HUES48 (cell line): ENCODE data around the gene ABL1.
"Not testable (repeated sequence)": the region's sequence is repeated elsewhere in the genome, so short reads cannot be mapped to it uniquely, and the experiment has no call there.

Source experiments
- H3K27ac ChIP-seq: one replicate; pipeline ENCODE4 v1.7.0; 2013; ENCODE audit warnings: low read depth, low read length, inconsistent platforms
- H3K27me3 ChIP-seq: 2 replicates; pipeline ENCODE4 v1.6.1; 2013; ENCODE audit warnings: mild to moderate bottlenecking, low read length; ENCODE audit not compliant: control insufficient read depth, insufficient read depth
- H3K36me3 ChIP-seq: 2 replicates; pipeline ENCODE4 v1.6.1; 2013; ENCODE audit warnings: low read length; ENCODE audit not compliant: control insufficient read depth, insufficient read depth
- H3K4me1 ChIP-seq: 2 replicates; pipeline ENCODE4 v1.6.1; 2013; ENCODE audit warnings: mild to moderate bottlenecking, low read length; ENCODE audit not compliant: control insufficient read depth, insufficient read depth
- H3K4me3 ChIP-seq: 2 replicates; pipeline ENCODE4 v1.5.1; 2013; ENCODE audit warnings: mild to moderate bottlenecking, low read depth, low read length
- H3K9ac ChIP-seq: 2 replicates; pipeline ENCODE4 v1.6.1; 2013; ENCODE audit warnings: mild to moderate bottlenecking, low read depth, low read length, moderate library complexity
- H3K9me3 ChIP-seq: 2 replicates; pipeline ENCODE4 v1.6.1; 2013; ENCODE audit warnings: low read length; ENCODE audit not compliant: control insufficient read depth, insufficient read depth

Gene ABL1

DNA sequence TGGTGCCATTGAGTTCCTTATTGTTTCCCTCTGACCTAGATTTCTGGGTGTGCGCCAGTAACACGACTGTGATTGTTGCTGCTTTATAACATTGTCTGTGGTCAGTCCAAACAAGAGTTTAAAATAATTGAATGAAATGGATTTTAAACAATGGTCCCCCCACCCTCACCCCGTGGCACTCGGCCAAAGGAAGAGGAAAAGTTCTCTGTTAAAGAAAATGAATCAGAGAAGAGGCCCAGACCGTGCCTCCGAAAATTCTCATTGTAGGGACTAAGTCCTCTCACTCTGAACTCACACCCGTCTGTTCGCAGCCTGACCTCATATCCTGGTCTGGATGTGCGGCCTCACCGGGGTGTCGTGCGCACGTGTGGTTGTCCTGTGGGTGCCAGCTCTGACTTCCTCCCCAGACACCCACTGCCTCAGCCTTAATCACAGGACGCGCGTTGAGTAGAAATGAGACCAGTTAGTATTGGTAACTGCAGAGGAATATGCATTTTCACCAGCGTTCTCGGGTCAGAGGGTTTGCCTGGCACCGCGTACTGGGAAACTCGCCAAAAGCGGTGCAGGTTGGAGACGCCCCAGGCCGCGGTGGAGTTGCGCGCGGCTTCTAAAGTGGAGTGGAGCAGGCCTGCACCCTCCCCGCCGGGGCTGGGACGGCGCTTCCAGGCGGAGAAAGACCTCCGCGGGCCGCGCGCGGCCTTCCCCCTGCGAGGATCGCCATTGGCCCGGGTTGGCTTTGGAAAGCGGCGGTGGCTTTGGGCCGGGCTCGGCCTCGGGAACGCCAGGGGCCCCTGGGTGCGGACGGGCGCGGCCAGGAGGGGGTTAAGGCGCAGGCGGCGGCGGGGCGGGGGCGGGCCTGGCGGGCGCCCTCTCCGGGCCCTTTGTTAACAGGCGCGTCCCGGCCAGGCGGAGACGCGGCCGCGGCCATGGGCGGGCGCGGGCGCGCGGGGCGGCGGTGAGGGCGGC, at the start of gene ABL1:
Gene ABL1 (plus strand): TSS at position 884 of the 966 bp plus-strand sequence. CDS start 193 bp downstream, outside the sequence.
- Histone ChIP-seq H3K4me3 (peak within 1 kb of the TSS; percentile 95), H3K36me3 (no peaks in the 10 kb centered on the region), H3K27ac (peak within 1 kb of the TSS; percentile 90), H3K9me3 (no peaks in the 10 kb centered on the region), H3K9ac (peak within 1 kb of the TSS; percentile 90), H3K27me3 (no peaks in the 10 kb centered on the region), H3K4me1 (peaks cover 42% of the 10 kb centered on the region)

DNA sequence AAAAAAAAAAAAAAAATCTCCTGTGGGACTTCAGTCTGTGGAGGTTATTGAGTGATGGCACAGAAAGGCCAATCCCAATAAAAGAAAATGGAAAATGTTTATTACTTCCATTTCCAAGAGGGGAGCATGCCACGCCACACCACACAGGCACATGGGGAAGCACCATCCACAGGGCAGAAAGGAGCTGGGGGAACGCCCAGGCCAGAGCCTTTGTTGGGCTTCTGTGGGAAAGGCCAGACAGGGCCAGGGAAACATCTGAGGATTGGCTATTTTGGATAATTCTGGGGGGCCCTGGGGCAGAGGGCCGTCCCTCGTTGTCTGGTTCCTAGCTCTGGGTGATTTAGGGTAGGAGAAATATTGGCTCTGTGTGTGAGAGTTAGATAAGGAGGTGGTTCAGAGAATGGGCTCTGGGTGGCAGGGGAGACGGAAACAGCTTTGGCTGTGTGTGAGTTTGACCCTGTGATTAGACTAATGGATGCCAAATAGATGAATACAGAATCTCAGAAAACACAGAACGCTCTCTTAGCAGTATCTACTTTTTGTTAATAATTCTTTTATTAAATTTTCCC, 49.0 kb upstream of the ABL1 start:
- H3K9me3 ChIP-seq, result peaks cover 8% of the 10 kb centered on the region; the same call in 1 of the 2 replicates
- H3K36me3 ChIP-seq, result no peaks in the 10 kb centered on the region
- peaks cover 4% of the 10 kb centered on the region; the same call in 1 of the 2 replicates for H3K4me1 ChIP-seq
- H3K27me3 ChIP-seq, result no peaks in the 10 kb centered on the region
- no peak overlapping the region for H3K9ac ChIP-seq
- no peak overlapping the region for H3K4me3 ChIP-seq
- H3K27ac ChIP-seq, result no peak overlapping the region

DNA sequence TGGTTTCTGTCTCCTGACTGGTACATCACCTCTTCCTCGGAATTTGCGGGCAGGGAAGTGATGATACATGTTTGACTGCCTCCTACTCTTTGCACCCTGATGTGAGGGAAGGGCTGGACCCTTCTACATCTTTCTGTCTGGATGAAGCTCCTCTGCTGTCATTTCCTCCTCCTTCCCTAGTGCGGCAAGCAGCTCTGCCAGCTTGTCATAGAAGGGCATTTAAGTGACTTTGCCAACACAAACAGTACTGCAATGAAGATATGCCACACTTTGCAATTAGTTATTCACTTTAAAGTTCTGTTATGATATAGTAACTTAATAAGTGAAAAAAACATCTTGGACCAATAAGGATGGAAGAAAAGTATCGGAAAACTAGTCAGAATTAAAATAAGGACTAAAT, 48.5 kb upstream of the ABL1 start:
- no peaks in the 10 kb centered on the region for H3K36me3 ChIP-seq
- no peak overlapping the region for H3K27ac ChIP-seq

DNA sequence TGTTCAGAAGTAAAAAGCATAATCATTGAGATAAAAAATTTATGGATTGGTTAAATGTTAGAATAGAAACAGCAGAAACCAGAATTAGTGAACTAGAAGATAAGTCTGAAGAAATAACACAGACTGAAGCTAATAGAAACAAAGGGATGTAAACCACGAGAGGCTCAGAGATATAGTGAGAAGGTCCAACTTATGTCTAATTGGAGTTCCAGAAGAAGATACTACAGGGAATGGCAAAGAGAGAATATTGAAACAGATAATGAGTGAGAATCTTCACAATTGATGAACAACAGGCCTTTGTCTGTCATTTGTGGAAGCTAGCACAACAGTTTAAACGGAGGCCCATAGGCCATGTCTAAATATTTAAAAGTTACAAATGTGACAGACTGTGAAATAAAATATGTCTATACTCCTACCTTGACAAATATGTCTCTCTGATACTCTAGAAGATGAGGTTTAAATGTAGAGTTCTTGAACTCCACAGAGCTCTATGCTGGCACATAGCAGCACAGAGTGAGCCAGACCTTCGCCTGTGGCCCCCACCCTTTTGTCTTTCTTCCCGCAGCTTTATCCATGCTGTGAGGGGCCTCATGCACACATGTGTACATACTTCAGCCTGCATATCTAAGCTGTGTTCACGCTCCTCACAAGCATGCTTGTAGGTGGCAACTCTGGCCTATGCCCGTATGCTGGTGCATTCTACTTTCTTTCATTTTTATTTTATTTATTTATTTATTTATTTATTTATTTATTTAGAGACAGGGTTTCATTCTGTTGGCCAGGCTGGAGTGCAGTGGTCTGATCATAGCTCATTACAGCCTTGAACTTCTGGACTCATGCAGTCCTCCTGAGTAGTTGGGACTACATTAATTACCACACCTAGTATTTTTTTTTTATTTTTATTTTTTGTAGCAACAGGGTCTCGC, 45.0 kb upstream of the ABL1 start:
- Histone ChIP-seq H3K4me3 (no peak overlapping the region), H3K9me3 (peaks cover 8% of the 10 kb centered on the region; the same call in 1 of the 2 replicates), H3K4me1 (peaks cover 8% of the 10 kb centered on the region; the same call in 1 of the 2 replicates), H3K9ac (no peak overlapping the region), H3K36me3 (no peaks in the 10 kb centered on the region), H3K27me3 (no peaks in the 10 kb centered on the region), H3K27ac (no peak overlapping the region)

More for the DNA sequence above, 48.5 kb upstream of the ABL1 start:
- no peak overlapping the region for H3K9ac ChIP-seq
- no peak overlapping the region for H3K4me3 ChIP-seq
- H3K9me3 ChIP-seq, result peaks cover 8% of the 10 kb centered on the region; the same call in 1 of the 2 replicates
- no peaks in the 10 kb centered on the region for H3K27me3 ChIP-seq
- peaks cover 4% of the 10 kb centered on the region; the same call in 1 of the 2 replicates for H3K4me1 ChIP-seq

DNA sequence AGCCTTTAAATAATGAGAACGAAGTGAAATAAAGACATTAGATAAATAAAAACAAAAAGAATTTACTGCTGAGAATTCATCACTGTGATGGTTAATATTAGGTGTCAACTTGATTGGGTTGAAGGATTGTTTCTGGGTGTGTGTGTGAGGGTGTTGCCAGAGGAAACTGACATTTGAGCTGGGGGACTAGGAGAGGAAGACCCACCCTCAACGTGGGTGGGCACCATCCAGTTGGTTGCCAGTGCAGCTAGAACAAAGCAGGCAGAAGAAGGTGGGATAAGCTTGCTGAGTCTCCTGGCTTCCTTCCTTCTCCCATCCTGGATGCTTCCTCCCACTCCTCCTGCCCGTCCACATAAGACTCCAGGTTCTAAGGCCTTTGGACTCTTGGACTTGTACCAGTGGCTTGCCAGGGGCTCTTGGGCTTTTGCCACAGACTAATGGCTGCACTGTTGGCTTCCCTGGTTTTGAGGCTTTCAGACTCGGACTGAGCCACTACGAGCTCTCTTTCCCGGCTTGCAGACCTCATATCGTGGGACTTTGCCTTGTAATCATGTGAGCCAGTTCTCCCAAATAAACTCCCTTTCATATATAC, 43.7 kb upstream of the ABL1 start:
- Histone ChIP-seq H3K4me1 (peaks cover 8% of the 10 kb centered on the region; the same call in 1 of the 2 replicates), H3K4me3 (no peak overlapping the region), H3K9ac (no peak overlapping the region), H3K27me3 (no peaks in the 10 kb centered on the region), H3K9me3 (peaks cover 8% of the 10 kb centered on the region; the same call in 1 of the 2 replicates), H3K36me3 (no peaks in the 10 kb centered on the region), H3K27ac (no peak overlapping the region)

DNA sequence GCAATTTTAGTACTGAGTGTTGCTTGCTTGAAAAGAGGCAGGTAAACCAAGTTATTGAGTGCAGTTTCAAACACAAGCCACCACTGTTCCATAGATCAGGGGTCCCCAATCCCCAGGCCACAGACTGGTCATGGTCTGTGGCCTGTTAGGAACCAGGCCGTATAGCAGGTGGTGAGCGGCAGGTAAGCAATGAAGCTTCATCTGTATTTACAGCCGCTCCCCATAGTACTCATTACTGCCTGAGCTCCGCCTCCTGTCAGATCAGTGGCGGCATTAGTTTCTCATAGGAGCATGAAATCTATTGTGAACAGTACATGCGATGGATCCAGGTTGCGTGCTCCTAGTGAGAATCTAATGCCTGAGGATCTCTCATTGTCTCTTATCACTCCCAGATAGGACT, 41.5 kb upstream of the ABL1 start:
- no peak overlapping the region for H3K4me3 ChIP-seq
- H3K4me1 ChIP-seq, result 0 out of 2 replicates have a peak, but pooled peaks cover 5% of the 10 kb centered on the region
- peaks cover 8% of the 10 kb centered on the region; the same call in 1 of the 2 replicates for H3K9me3 ChIP-seq
- H3K27ac ChIP-seq, result no peak overlapping the region
- no peaks in the 10 kb centered on the region for H3K36me3 ChIP-seq
- H3K9ac ChIP-seq, result no peak overlapping the region
- no peaks in the 10 kb centered on the region for H3K27me3 ChIP-seq

DNA sequence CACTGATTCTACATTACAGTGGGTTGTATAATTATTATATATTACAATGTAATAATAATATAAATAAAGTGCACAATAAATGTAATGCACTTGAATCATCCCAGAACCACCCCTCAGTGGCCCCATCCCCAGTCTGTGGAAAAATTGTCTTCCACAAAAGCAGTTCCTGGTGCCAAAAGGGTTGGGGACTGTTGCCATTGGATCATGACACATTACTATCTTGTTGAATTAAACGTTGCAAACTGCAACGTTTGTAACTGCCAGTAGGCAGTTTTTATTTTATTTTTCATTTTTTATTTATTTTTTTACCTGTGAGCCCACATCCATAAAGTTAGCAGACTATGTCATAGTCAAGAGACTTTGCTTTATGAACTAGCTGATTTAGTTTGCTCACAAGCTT, 41.0 kb upstream of the ABL1 start:
- not testable (repeated sequence) for H3K4me3 ChIP-seq, H3K9me3 ChIP-seq, H3K9ac ChIP-seq, H3K36me3 ChIP-seq, H3K27ac ChIP-seq, H3K4me1 ChIP-seq, H3K27me3 ChIP-seq

DNA sequence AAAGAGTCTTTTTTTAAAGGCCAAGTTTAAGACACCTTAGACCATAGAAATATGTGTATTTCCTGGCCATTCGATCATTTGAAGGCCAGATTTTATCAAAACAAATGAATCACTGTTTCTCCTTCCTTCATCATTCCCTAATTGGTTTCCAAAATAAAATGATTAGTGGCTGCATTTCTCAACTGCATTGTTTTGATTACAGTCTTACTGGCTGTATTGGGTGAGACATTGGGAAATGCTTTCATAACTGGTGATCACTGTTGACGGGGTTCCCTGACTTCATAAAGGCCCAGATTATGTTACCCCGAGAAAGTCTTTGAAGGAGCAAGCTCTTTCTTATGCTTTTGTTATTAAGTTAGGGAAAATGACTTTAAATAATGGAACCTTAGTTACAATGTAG, 40.6 kb upstream of the ABL1 start:
- H3K9me3 ChIP-seq, H3K9ac ChIP-seq, H3K27me3 ChIP-seq, H3K4me1 ChIP-seq, H3K4me3 ChIP-seq, H3K36me3 ChIP-seq, H3K27ac ChIP-seq: not testable (repeated sequence)

DNA sequence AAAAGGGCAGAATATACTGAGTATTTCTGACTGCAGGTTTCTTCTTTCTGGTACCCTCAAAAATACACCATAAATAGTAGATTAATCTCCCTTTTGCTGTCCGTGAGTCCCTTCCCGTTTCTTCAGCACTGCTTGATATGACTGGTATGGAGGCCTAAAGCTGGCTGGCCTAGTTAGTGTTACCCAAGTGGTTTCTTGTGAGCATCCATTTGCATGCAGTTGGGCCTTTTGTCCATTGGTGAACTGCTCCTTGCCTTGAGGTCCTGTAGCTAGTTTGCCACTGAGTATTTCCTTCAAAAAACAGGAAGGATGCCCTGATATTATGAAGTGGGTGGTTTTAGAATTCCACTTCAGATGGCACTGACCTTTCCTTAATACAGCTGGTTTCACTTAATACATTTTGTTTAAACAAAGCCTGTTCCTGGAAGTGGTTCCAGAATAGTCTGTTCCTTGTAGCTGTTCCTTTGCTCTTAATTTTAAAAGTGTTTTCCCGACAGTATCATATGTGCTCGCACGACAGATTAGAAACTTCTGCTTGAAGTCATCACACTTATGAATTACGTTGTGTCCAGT, 40.0 kb upstream of the ABL1 start:
- H3K9ac ChIP-seq, result no peak overlapping the region
- peaks cover 1% of the 10 kb centered on the region; the same call in 1 of the 2 replicates for H3K9me3 ChIP-seq

DNA sequence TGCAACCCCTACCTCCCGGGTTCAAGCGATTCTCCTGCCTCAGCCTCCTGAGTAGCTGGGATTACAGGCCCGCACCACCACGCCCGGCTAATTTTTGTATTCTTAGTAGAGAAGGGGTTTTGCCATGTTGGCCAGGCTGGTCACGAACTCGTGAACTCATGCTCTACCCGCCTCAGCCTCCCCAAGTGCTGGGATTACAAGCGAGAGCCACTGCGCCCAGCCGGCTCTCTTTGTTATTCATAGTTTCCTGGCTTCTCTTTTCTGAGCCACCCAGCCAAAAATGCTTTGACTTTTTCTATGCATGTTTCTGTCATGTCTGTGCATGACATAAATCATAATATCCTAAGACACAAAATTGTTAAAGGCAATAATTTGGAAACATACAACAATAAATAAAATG, 31.9 kb upstream of the ABL1 start:
- peaks cover 19% of the 10 kb centered on the region for H3K4me1 ChIP-seq
- H3K9ac ChIP-seq, H3K27me3 ChIP-seq, H3K4me3 ChIP-seq, H3K9me3 ChIP-seq, H3K27ac ChIP-seq, H3K36me3 ChIP-seq: not testable (repeated sequence)

More for the DNA sequence above, 40.0 kb upstream of the ABL1 start:
- Histone ChIP-seq H3K4me1 (0 out of 2 replicates have a peak, but pooled peaks cover 5% of the 10 kb centered on the region), H3K27ac (no peak overlapping the region), H3K36me3 (no peaks in the 10 kb centered on the region), H3K4me3 (no peak overlapping the region), H3K27me3 (no peaks in the 10 kb centered on the region)
